T-helper 22 cell (primary cell): Measurements from ENCODE around the gene BTF3L4.

Experiments used
- DNase-seq: peaks from one replicate; pipeline ENCODE4 v3.0.0-alpha.2; 2020; ENCODE audit warnings: low read depth

The BTF3L4 gene

GRCh38 chr1:52123622-52124021 is 67.5 kb downstream of the BTF3L4 start:
- DNase-seq = no peak

GRCh38 chr1:52125736-52126359 is 69.8 kb downstream of the BTF3L4 start:
- DNase-seq = no peak

- DNase-seq = no peak
These were observed 71.4 kb downstream of the BTF3L4 start for GRCh38 chr1:52127181-52128180.

- peak; percentile 2 for DNase-seq
These were observed 83.9 kb downstream of the BTF3L4 start for GRCh38 chr1:52139817-52140540.
